HepG2 (cell line): ENCODE measurements around the gene CCDC196. TPM values are rescaled to one million over a fixed set of nuclear protein-coding genes. Genes with fewer than 3 reads are reported as not detected.

ENCODE experiments used
- ATAC-seq: fragments of 200-7000 bp; cut with Tn5 transposase; 3 replicates; pipeline ENCODE4 v1.9.1; 2020; ENCODE audit warnings: mild to moderate bottlenecking, moderate library complexity
- BruUV-seq: library from RNA; stranded (reverse); fragments of 400-500 nt; replicated peaks from 2 replicates; lab custom pipeline; 2021; lab: Mats Ljungman, UMichigan
- CTCF ChIA-PET: fragments of 300-600 bp; formaldehyde crosslinking; extraction: SDS; loops from one replicate; lab custom pipeline; 2021; ENCODE audit warnings: low total read pairs, inconsistent platforms, low intra/inter-chr PET ratio; lab: Yijun Ruan, JAX
- POLR2A ChIA-PET: fragments of 350-600 bp; sonication (Branson Sonifier 250); formaldehyde crosslinking; loops from one replicate; lab custom pipeline; 2020; ENCODE audit warnings: antibody characterized with exemption, inconsistent platforms; lab: Yijun Ruan, JAX
- DNase-seq: peaks from one replicate; pipeline ENCODE4 v3.0.0-alpha.2; 2015; ENCODE audit warnings: low spot score
- FAIRE-seq: peaks from 3 replicates; lab custom pipeline; 2011; peaks lifted over from hg19 to GRCh38; lab: Jason Lieb, UNC
- H2AFZ ChIP-seq: one replicate; pipeline ENCODE4 v1.6.1; 2011; ENCODE audit warnings: low read length, inconsistent platforms
- H3K27ac ChIP-seq: fragments of 300-600 bp; 3 replicates; pipeline ENCODE4 v1.8.0; 2011; ENCODE audit warnings: mixed run types, mild to moderate bottlenecking, mixed read lengths, low read length, inconsistent platforms; ENCODE audit not compliant: insufficient read depth; ENCODE audit errors: extremely low read length
- H3K27me3 ChIP-seq, 2 experiments: fragments of 200-600 bp in 1 of 2; 2 replicates in 1 of 2; 3 replicates in 1 of 2; pipeline versions ENCODE4 v1.6.0 to v1.8.0; 2011; ENCODE audit warnings: low read length in 2 of 2, mild to moderate bottlenecking in 2 of 2, moderate library complexity in 2 of 2, inconsistent platforms in 1 of 2; ENCODE audit not compliant: insufficient read depth in 2 of 2, control insufficient read depth in 1 of 2
- H3K36me3 ChIP-seq, 2 experiments: fragments of 200-600 bp in 1 of 2; replicated peaks in 1 of 2; 2 replicates in 1 of 2; 3 replicates in 1 of 2; pipeline versions ENCODE4 v1.5.1 to v1.8.0; 2011; ENCODE audit warnings: low read length in 2 of 2, inconsistent platforms in 1 of 2; ENCODE audit not compliant: insufficient read depth in 2 of 2, control insufficient read depth in 1 of 2
- H3K4me1 ChIP-seq: 2 replicates; pipeline ENCODE4 v1.5.1; 2012; ENCODE audit warnings: low read length, inconsistent platforms; ENCODE audit not compliant: insufficient read depth
- H3K4me2 ChIP-seq: 2 replicates; pipeline ENCODE4 v1.6.0; 2011; ENCODE audit warnings: low read depth, low read length, inconsistent platforms
- H3K4me3 ChIP-seq, 3 experiments: fragments of 200-600 bp in 1 of 3; sonication (generic), shearing (Covaris generic) in 1 of 3; replicated peaks in 1 of 3; 2 replicates each; pipeline ENCODE4 v1.5.1; 2011 to 2016; ENCODE audit warnings: low read length in 3 of 3, inconsistent platforms in 2 of 3, low read depth in 2 of 3, mild to moderate bottlenecking in 2 of 3, control low read depth in 1 of 3, mixed read lengths in 1 of 3; ENCODE audit not compliant: insufficient read depth in 1 of 3
- H3K79me2 ChIP-seq: one replicate; pipeline ENCODE4 v1.6.1; 2011; ENCODE audit warnings: low read length, inconsistent platforms; ENCODE audit not compliant: insufficient read depth
- H3K9ac ChIP-seq: 2 replicates; pipeline ENCODE4 v1.6.0; 2011; ENCODE audit warnings: mild to moderate bottlenecking, low read depth, low read length, inconsistent platforms; ENCODE audit not compliant: insufficient read depth
- H3K9me3 ChIP-seq: 2 replicates; pipeline ENCODE4 v1.5.1; 2012; ENCODE audit warnings: mild to moderate bottlenecking, low read length
- H4K20me1 ChIP-seq: 2 replicates; pipeline ENCODE4 v1.6.0; 2011; ENCODE audit warnings: inconsistent platforms, mild to moderate bottlenecking, low read length, moderate library complexity; ENCODE audit not compliant: insufficient read depth
- CREBL2 ChIP-seq: sonication (generic); formaldehyde crosslinking; IDR thresholded peaks from 2 replicates; pipeline ENCODE4 v1.8.1; 2023; ENCODE audit warnings: missing genetic modification reagents, mild to moderate bottlenecking, borderline replicate concordance
- GLI4 ChIP-seq: sonication (generic); formaldehyde crosslinking; IDR thresholded peaks from 2 replicates; pipeline ENCODE4 v1.5.1; 2020; ENCODE audit warnings: missing genetic modification reagents, mild to moderate bottlenecking, moderate library complexity, borderline replicate concordance
- KDM5A ChIP-seq: fragments of 200-600 bp; sonication (generic); IDR thresholded peaks from 2 replicates; pipeline ENCODE4 v1.7.0; 2018; ENCODE audit warnings: antibody characterized with exemption, mild to moderate bottlenecking, low read length, borderline replicate concordance
- NFE2L1 ChIP-seq: sonication (generic); formaldehyde crosslinking; IDR thresholded peaks from 2 replicates; pipeline ENCODE4 v1.4.0; 2020; ENCODE audit warnings: missing genetic modification reagents, mild to moderate bottlenecking, borderline replicate concordance
- PCBP2 ChIP-seq: fragments of 200-400 bp; formaldehyde crosslinking; optimal IDR thresholded peaks from 2 replicates; pipeline ENCODE3; 2018; ENCODE audit warnings: low read length, low read depth; ENCODE audit not compliant: poor library complexity, severe bottlenecking
- PRMT3 ChIP-seq: sonication (generic); formaldehyde crosslinking; IDR thresholded peaks from 2 replicates; pipeline ENCODE4 v1.8.1; 2022; ENCODE audit warnings: low read depth, mild to moderate bottlenecking, moderate library complexity, missing genetic modification reagents, borderline replicate concordance
- RFX3 ChIP-seq: IDR thresholded peaks from 2 replicates; pipeline ENCODE4 v1.6.1; 2016; ENCODE audit warnings: missing biosample characterization, missing genetic modification reagents
- SOX13 ChIP-seq, 3 experiments: fragments of 450-650 bp in 1 of 3; sonication (generic) in 1 of 3; formaldehyde crosslinking in 1 of 3; IDR thresholded peaks in 2 of 3; conservative IDR thresholded peaks in 1 of 3; 2 replicates each; pipeline versions ENCODE4 v1.5.0 to v1.6.1; 2016 to 2020; ENCODE audit warnings: antibody characterized with exemption in 1 of 3, mild to moderate bottlenecking in 1 of 3, missing compliant biosample characterization in 1 of 3, missing genetic modification reagents in 1 of 3, moderate library complexity in 1 of 3
- ZBTB7A ChIP-seq: sonication (generic); formaldehyde crosslinking; IDR thresholded peaks from 2 replicates; pipeline ENCODE4 v1.8.0; 2022; ENCODE audit warnings: mild to moderate bottlenecking, missing genetic modification reagents
- ZKSCAN8 ChIP-seq: IDR thresholded peaks from 2 replicates; pipeline ENCODE4 v1.6.1; 2016; ENCODE audit warnings: borderline replicate concordance, missing genetic modification reagents, missing compliant biosample characterization
- ZMYM3 ChIP-seq: sonication (generic); formaldehyde crosslinking; IDR thresholded peaks from 2 replicates; pipeline ENCODE4 v1.5.1; 2020; ENCODE audit warnings: mild to moderate bottlenecking, missing genetic modification reagents
- ZNF138 ChIP-seq: sonication (generic); formaldehyde crosslinking; IDR thresholded peaks from 2 replicates; pipeline ENCODE4 v1.5.0; 2020; ENCODE audit warnings: mild to moderate bottlenecking, low read depth, missing genetic modification reagents
- ZNF546 ChIP-seq: sonication (generic); formaldehyde crosslinking; conservative IDR thresholded peaks from 2 replicates; pipeline ENCODE4 v1.8.1; 2023; ENCODE audit warnings: mild to moderate bottlenecking, missing genetic modification reagents
- ZNF619 ChIP-seq: sonication (generic); formaldehyde crosslinking; IDR thresholded peaks from 2 replicates; pipeline ENCODE4 v1.4.0; 2020; ENCODE audit warnings: mild to moderate bottlenecking, missing genetic modification reagents
- ZNF709 ChIP-seq: sonication (generic); formaldehyde crosslinking; IDR thresholded peaks from 2 replicates; pipeline ENCODE4 v1.5.0; 2020; ENCODE audit warnings: mild to moderate bottlenecking, missing genetic modification reagents
- ZZZ3 ChIP-seq: sonication (generic); formaldehyde crosslinking; IDR thresholded peaks from 2 replicates; pipeline ENCODE4 v1.4.0; 2020; ENCODE audit warnings: missing genetic modification reagents, mild to moderate bottlenecking, borderline replicate concordance
- WGBS: methylation state at CpG from one replicate; pipeline ENCODE4 v1.1.6; 2017; ENCODE audit warnings: low lambda C conversion rate; 5-methylcytosine and 5-hydroxymethylcytosine counted together
- in situ Hi-C: cut with HindIII; loops from 2 replicates; pipeline ENCODE4 v1.10.0; 2017; ENCODE audit warnings: low pct_unique_long_range_greater_than_20kb; ENCODE audit not compliant: extremely low pct_ligation_motif_present
- intact Hi-C: fragments of 100-400 bp; cut with micrococcal nuclease; formaldehyde crosslinking; loops from one replicate; pipeline ENCODE4 v1.10.0; 2022; ENCODE audit not compliant: unreplicated experiment
- polyA plus RNA-seq, 8 experiments: library from polyadenylated mRNA; depleted of rRNA in 3 of 8; stranded (reverse) in 7 of 8; unstranded in 1 of 8; fragments of >200 nt; fragmentation: Illumina TruSeq in 4 of 8; extraction: Trizol in 4 of 8; gene quantifications; 2 replicates each; pipeline versions ENCODE4 v1.2.1 to v1.2.3, GENCODE V29; 2011 to 2016; ENCODE audit warnings: low read depth in 4 of 8, missing spikeins in 1 of 8, mixed read lengths in 1 of 8; ENCODE audit not compliant: insufficient read depth in 1 of 8
- total RNA-seq, 5 experiments: library from RNA; depleted of rRNA; stranded (reverse); fragments of >200 nt; fragmentation: Illumina TruSeq; extraction: Trizol; gene quantifications; 2 replicates each; pipeline ENCODE4 v1.2.3, GENCODE V29; 2016; ENCODE audit warnings: low read depth in 1 of 5
- TF ChIP-seq, protein P1 (sequence below): sonication (generic); IDR thresholded peaks from 2 replicates; pipeline ENCODE4 v1.6.1; 2016; ENCODE audit warnings: low read depth, borderline replicate concordance
- TF ChIP-seq, protein P2 (sequence below): IDR thresholded peaks from 2 replicates; pipeline ENCODE4 v1.6.1; 2016

The CCDC196 gene
- total and polyA plus RNA-seq, 2 of the 13 experiments (the other 11 are each of a cell fraction or from before 2014, with no cell fraction given) = not detected

DNA sequence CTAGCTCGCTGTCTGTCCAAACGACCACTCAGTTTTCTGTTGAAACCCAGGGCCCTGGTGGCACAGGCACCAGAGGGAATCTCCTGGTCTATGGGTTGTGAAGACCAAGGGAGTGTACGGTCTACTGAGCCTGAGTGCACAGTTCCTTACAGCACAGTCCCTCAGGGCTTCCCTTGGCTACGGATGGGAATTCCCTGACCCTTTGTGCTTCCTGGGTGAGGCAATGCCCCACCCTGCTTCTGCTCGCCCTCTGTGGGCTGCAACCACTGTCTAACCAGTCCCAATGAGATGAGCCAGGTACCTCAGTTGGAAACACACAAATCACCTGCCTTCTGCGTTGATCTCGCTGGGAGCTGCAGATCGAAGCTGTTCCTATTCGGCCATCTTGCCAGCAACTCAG is 44.4 kb downstream of the CCDC196 start:
- no peak overlapping the region for H3K4me2 ChIP-seq
- H3K4me1 ChIP-seq = no peaks in the 10 kb centered on the region
- FAIRE-seq (no peak), ATAC-seq (no peak), DNase-seq (no peak)
- no peaks in the 10 kb centered on the region for H4K20me1 ChIP-seq
- 100% methylated on average over 6 of the region's 9 CpGs for WGBS
- intact Hi-C loops = no loop called here
- H3K27ac ChIP-seq = no peak overlapping the region
- no peaks in the 10 kb centered on the region for H3K9me3 ChIP-seq
- ChIA-PET POLR2A (no interaction called here), CTCF (no interaction called here)
- H3K36me3 ChIP-seq = no peaks in the 10 kb centered on the region
- H3K79me2 ChIP-seq = peaks cover 32% of the 10 kb centered on the region
- H2AFZ ChIP-seq = no peak overlapping the region
- no peak overlapping the region for H3K4me3 ChIP-seq
- H3K9ac ChIP-seq = no peak overlapping the region
- BruUV-seq = no TSS peak
- TF ChIP-seq PRMT3 = no peak
- TF ChIP-seq ZZZ3 (CRISPR knock-in tag) = no peak
- TF ChIP-seq ZBTB7A (CRISPR knock-in tag) = no peak
- TF ChIP-seq, protein P1, sequence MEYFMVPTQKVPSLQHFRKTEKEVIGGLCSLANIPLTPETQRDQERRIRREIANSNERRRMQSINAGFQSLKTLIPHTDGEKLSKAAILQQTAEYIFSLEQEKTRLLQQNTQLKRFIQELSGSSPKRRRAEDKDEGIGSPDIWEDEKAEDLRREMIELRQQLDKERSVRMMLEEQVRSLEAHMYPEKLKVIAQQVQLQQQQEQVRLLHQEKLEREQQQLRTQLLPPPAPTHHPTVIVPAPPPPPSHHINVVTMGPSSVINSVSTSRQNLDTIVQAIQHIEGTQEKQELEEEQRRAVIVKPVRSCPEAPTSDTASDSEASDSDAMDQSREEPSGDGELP = no peak
- TF ChIP-seq ZMYM3 = no peak
- TF ChIP-seq, protein P2, sequence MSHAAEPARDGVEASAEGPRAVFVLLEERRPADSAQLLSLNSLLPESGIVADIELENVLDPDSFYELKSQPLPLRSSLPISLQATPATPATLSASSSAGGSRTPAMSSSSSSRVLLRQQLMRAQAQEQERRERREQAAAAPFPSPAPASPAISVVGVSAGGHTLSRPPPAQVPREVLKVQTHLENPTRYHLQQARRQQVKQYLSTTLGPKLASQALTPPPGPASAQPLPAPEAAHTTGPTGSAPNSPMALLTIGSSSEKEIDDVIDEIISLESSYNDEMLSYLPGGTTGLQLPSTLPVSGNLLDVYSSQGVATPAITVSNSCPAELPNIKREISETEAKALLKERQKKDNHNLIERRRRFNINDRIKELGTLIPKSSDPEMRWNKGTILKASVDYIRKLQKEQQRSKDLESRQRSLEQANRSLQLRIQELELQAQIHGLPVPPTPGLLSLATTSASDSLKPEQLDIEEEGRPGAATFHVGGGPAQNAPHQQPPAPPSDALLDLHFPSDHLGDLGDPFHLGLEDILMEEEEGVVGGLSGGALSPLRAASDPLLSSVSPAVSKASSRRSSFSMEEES (CRISPR knock-in tag) = no peak
- no peaks in the 10 kb centered on the region for H3K27me3 ChIP-seq
- in situ Hi-C loops = no loop called here

GRCh38 chr14:66539034-66539433 is 52.9 kb downstream of the CCDC196 start:
- Histone ChIP-seq H3K79me2 (peaks cover 62% of the 10 kb centered on the region), H3K4me1 (no peaks in the 10 kb centered on the region), H4K20me1 (no peaks in the 10 kb centered on the region; the same call in 1 of the 2 replicates), H3K4me2 (no peak overlapping the region), H2AFZ (no peak overlapping the region), H3K9me3 (no peaks in the 10 kb centered on the region), H3K27me3 (no peaks in the 10 kb centered on the region), H3K9ac (no peak overlapping the region), H3K27ac (no peak overlapping the region), H3K4me3 (no peak overlapping the region), H3K36me3 (no peaks in the 10 kb centered on the region)
- no TSS peak for BruUV-seq
- ChIA-PET CTCF (no interaction called here), POLR2A (no interaction called here)
- WGBS = 97% methylated on average over 3 of the region's 3 CpGs
- no peak for FAIRE-seq
- intact Hi-C loops (no loop called here), in situ Hi-C loops (no loop called here)
- ATAC-seq = no peak
- DNase-seq = no peak
- TF ChIP-seq ZKSCAN8 = no peak
- TF ChIP-seq ZNF619 (CRISPR knock-in tag) = no peak
- TF ChIP-seq GLI4 (CRISPR knock-in tag) = no peak
- TF ChIP-seq ZNF546 (CRISPR knock-in tag) = no peak
- no peak for TF ChIP-seq KDM5A
- no peak for TF ChIP-seq PCBP2
- no peak for TF ChIP-seq CREBL2
- no peak for TF ChIP-seq NFE2L1 (CRISPR knock-in tag)
- no peak for TF ChIP-seq SOX13 (IDR thresholded peaks at IDR 0.05)
- TF ChIP-seq SOX13 (CRISPR knock-in tag; conservative IDR thresholded peaks at IDR 0.05 in 1 of 2, IDR thresholded peaks at IDR 0.05 in 1 of 2) = no peak
- TF ChIP-seq ZNF709 (CRISPR knock-in tag) = no peak
- no peak for TF ChIP-seq ZNF138 (CRISPR knock-in tag)
- TF ChIP-seq RFX3 (CRISPR knock-in tag) = no peak
